Activated CD4-positive, alpha-beta T cell treated with anti-CD3 and anti-CD28 coated beads for 36 hours (primary cell): Measurements from ENCODE around the gene GDPD3. TPM values are rescaled to one million over a fixed set of nuclear protein-coding genes. Genes with fewer than 3 reads are reported as not detected.

ENCODE experiments used
- ATAC-seq: fragments of 200-7000 bp; cut with Tn5 transposase; one replicate; pipeline ENCODE4 v1.10.0; 2021; ENCODE audit warnings: mild to moderate bottlenecking, moderate library complexity
- CTCF ChIA-PET: fragments of 350-600 bp; sonication (Branson Sonifier 250); formaldehyde crosslinking; loops from one replicate; lab custom pipeline; 2021; ENCODE audit warnings: antibody characterized with exemption; lab: Charles Lee
- POLR2A ChIA-PET: fragments of 350-600 bp; sonication (Branson Sonifier 250); formaldehyde crosslinking; loops from one replicate; lab custom pipeline; 2021; ENCODE audit warnings: antibody characterized with exemption, inconsistent platforms; lab: Charles Lee
- DNase-seq: peaks from one replicate; pipeline ENCODE4 v3.0.0-alpha.2; 2020
- H3K27ac Mint-ChIP-seq: one replicate; pipeline ENCODE4 v1.8.0; 2021; ENCODE audit warnings: mixed read lengths
- H3K27me3 Mint-ChIP-seq: one replicate; pipeline ENCODE4 v1.8.0; 2021; ENCODE audit warnings: mixed read lengths
- H3K36me3 Mint-ChIP-seq: one replicate; pipeline ENCODE4 v1.8.0; 2021; ENCODE audit warnings: low read depth, mixed read lengths
- H3K4me1 Mint-ChIP-seq: one replicate; pipeline ENCODE4 v1.8.0; 2021; ENCODE audit warnings: mixed read lengths
- H3K4me3 Mint-ChIP-seq: one replicate; pipeline ENCODE4 v1.8.0; 2021; ENCODE audit warnings: mild to moderate bottlenecking, moderate library complexity, mixed read lengths
- H3K9me3 Mint-ChIP-seq: one replicate; pipeline ENCODE4 v1.8.0; 2021; ENCODE audit warnings: low read depth, mixed read lengths
- intact Hi-C, 2 experiments: fragments of 100-400 bp; cut with DNase I in 1 of 2; cut with micrococcal nuclease in 1 of 2; formaldehyde crosslinking; loops; one replicate each; pipeline versions ENCODE4 v1.14.2 to v1.15.1; 2022 to 2024; cut with DNase I, micrococcal nuclease
- total RNA-seq, 2 experiments: library from RNA; stranded (reverse); gene quantifications; one replicate each; pipeline ENCODE4 v1.2.3, GENCODE V29; 2021

Gene GDPD3
- total RNA-seq, 2 experiments from 2014 or later: 6.1 to 7.0 TPM

- H3K27ac Mint-ChIP-seq: no peak overlapping the region
- peaks cover 18% of the 10 kb centered on the region for H3K4me1 Mint-ChIP-seq
- ChIA-PET CTCF (interaction anchor here (1.4 kb wide), 1 partner anchor 9 kb away, joined by 4 read pairs; no protein-coding TSS in a partner anchor), POLR2A (no interaction called here)
- H3K4me3 Mint-ChIP-seq: no peak overlapping the region
- intact Hi-C loops: no loop called here
- H3K36me3 Mint-ChIP-seq: peaks cover 31% of the 10 kb centered on the region
- DNase-seq: no peak
- H3K9me3 Mint-ChIP-seq: no peaks in the 10 kb centered on the region
- ATAC-seq: no peak
- no peaks in the 10 kb centered on the region for H3K27me3 Mint-ChIP-seq
Measured at GRCh38 chr16:30085820-30086219, 27.5 kb downstream of the GDPD3 start.

GRCh38 chr16:30085247-30085646 lies 28.1 kb downstream of the GDPD3 start:
- Mint-ChIP-seq H3K9me3 (no peaks in the 10 kb centered on the region), H3K36me3 (peaks cover 34% of the 10 kb centered on the region), H3K27ac (no peak overlapping the region), H3K4me3 (no peak overlapping the region), H3K27me3 (no peaks in the 10 kb centered on the region), H3K4me1 (peaks cover 13% of the 10 kb centered on the region)
- ChIA-PET POLR2A (interaction anchor here (0.7 kb wide), 1 partner anchor 435 kb away, joined by 3 read pairs; no protein-coding TSS in a partner anchor), CTCF (interaction anchor here (1.4 kb wide), 1 partner anchor 8 kb away, joined by 4 read pairs; no protein-coding TSS in a partner anchor)
- intact Hi-C loops: no loop called here
- no peak for DNase-seq
- ATAC-seq: no peak

DNA sequence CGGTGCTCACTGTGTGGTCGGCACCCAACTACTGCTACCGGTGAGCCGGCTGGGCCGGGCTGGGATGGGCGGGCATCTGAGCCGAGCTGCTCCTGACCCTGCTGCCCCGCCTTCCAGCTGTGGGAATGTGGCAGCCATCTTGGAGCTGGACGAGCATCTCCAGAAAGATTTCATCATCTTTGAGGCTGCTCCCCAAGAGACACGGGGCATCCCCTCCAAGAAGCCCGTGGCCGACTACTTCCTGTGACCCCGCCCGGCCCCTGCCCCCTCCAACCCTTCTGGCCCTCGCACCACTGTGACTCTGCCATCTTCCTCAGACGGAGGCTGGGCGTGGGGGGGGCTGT lies 28.5 kb downstream of the GDPD3 start:
- Mint-ChIP-seq H3K36me3 (peaks cover 36% of the 10 kb centered on the region), H3K4me3 (no peak overlapping the region), H3K27me3 (no peaks in the 10 kb centered on the region), H3K9me3 (no peaks in the 10 kb centered on the region), H3K27ac (no peak overlapping the region), H3K4me1 (peaks cover 8% of the 10 kb centered on the region)
- DNase-seq (no peak), ATAC-seq (no peak)
- intact Hi-C loops: no loop called here
- ChIA-PET CTCF (interaction anchor here (1.4 kb wide), 1 partner anchor 8 kb away, joined by 4 read pairs; no protein-coding TSS in a partner anchor), POLR2A (interaction anchor here (0.7 kb wide), 1 partner anchor 435 kb away, joined by 3 read pairs; no protein-coding TSS in a partner anchor)

- no peak overlapping the region for H3K27ac Mint-ChIP-seq
- ATAC-seq (no peak), DNase-seq (no peak)
- no peaks in the 10 kb centered on the region for H3K27me3 Mint-ChIP-seq
- ChIA-PET POLR2A (interaction anchor here (0.7 kb wide), 1 partner anchor 436 kb away, joined by 3 read pairs; no protein-coding TSS in a partner anchor), CTCF (interaction anchor here (1.4 kb wide), 1 partner anchor 7 kb away, joined by 4 read pairs; no protein-coding TSS in a partner anchor)
- H3K9me3 Mint-ChIP-seq: no peaks in the 10 kb centered on the region
- H3K36me3 Mint-ChIP-seq: peaks cover 41% of the 10 kb centered on the region
- no peak overlapping the region for H3K4me3 Mint-ChIP-seq
- intact Hi-C loops: no loop called here
- peaks cover 5% of the 10 kb centered on the region for H3K4me1 Mint-ChIP-seq
Measured at GRCh38 chr16:30084096-30084815, 29.1 kb downstream of the GDPD3 start.

DNA sequence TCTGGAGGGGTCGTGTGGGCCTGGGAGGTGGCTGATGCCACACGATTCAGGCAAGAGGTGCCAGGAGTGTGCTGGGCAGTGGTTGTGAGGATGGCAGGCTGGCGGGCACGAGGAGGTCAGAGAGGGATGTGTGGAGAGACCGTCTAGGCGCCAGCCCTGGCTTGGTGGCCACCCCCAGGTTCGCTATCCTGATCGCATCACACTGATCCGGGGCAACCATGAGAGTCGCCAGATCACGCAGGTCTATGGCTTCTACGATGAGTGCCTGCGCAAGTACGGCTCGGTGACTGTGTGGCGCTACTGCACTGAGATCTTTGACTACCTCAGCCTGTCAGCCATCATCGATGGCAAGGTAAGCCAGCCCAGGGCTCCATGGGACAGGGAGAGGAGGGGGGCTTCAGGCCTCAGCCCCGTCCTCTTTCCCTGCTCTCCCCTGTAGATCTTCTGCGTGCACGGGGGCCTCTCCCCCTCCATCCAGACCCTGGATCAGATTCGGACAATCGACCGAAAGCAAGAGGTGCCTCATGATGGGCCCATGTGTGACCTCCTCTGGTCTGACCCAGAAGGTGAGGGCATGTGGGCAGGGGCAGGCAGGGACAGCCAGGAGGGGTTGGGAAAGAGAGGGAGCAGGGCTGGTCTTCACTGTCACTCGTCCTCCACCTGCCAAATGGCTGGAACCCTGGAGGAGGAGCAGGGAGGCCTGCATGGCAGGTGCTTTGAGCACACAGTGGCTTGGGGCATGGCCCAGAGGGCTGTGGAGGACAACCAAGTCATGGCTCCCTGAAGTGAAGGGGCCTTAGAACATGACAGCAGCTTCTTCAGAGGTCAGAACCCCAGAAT lies 29.9 kb downstream of the GDPD3 start:
- Mint-ChIP-seq H3K27ac (no peak overlapping the region), H3K4me1 (peaks cover 2% of the 10 kb centered on the region), H3K36me3 (peaks cover 44% of the 10 kb centered on the region), H3K9me3 (no peaks in the 10 kb centered on the region), H3K27me3 (no peaks in the 10 kb centered on the region), H3K4me3 (no peak overlapping the region)
- ChIA-PET CTCF (interaction anchor here (1.9 kb wide), 1 partner anchor 9 kb away, joined by 9 read pairs; the partner anchor contains the start of gene TBX6), POLR2A (no interaction called here)
- ATAC-seq (no peak), DNase-seq (no peak)
- intact Hi-C loops: no loop called here

DNA sequence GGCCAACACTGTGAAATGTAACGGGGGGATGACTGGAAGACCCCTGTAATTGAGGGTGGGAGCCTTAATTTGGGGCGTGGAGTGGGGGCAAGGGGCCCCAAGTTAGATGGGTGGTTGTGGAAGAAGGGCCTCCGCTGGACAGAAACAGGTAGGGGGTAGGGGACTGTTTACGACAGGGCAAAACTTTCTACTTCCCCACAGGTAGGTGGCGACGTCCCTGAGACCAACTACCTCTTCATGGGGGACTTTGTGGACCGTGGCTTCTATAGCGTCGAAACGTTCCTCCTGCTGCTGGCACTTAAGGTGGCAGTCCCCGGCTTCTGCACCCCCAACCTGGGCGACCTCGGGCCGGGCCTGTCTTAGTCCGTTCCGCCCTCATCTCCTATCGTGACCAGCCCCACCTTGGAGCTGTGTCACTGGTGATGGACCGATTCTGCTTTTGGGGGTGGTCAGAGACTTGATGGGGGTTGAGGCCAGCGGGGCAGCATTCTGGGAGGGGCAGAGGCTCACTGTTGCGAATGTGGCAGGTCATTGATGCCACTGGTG lies 30.7 kb downstream of the GDPD3 start:
- peaks cover 52% of the 10 kb centered on the region for H3K36me3 Mint-ChIP-seq
- no peak for ATAC-seq

GRCh38 chr16:30079480-30079879 lies 33.9 kb downstream of the GDPD3 start:
- Mint-ChIP-seq H3K27ac (peak overlapping the region; percentile 25), H3K4me3 (no peak overlapping the region), H3K9me3 (no peaks in the 10 kb centered on the region), H3K4me1 (peaks cover 26% of the 10 kb centered on the region), H3K36me3 (peaks cover 62% of the 10 kb centered on the region), H3K27me3 (no peaks in the 10 kb centered on the region)
- DNase-seq (no peak), ATAC-seq (no peak)
- intact Hi-C loops: loop anchor here in 1 of 2 experiments (5.0 kb wide), 1 partner anchor 1527 kb away; the partner anchor contains the start of gene SGF29
- ChIA-PET CTCF (interaction anchor here (0.7 to 2.3 kb wide), 4 partner anchors 11 to 100 kb away, joined by 3 to 14 read pairs (median 5); partner anchors contain the start of gene TBX6), POLR2A (no interaction called here)

More for the DNA sequence above, 30.7 kb downstream of the GDPD3 start:
- POLR2A ChIA-PET: no interaction called here
- no peak for DNase-seq
- Mint-ChIP-seq H3K4me3 (no peak overlapping the region), H3K27me3 (no peaks in the 10 kb centered on the region), H3K27ac (no peak overlapping the region), H3K9me3 (no peaks in the 10 kb centered on the region), H3K4me1 (peaks cover 8% of the 10 kb centered on the region)
- CTCF ChIA-PET: interaction anchor here (1.9 kb wide), 1 partner anchor 9 kb away, joined by 9 read pairs; the partner anchor contains the start of gene TBX6
- intact Hi-C loops: no loop called here

- POLR2A ChIA-PET: no interaction called here
- intact Hi-C loops: loop anchor here in 1 of 2 experiments (5.0 kb wide), 1 partner anchor 1526 kb away; the partner anchor contains the start of gene SGF29
- no peak overlapping the region for H3K27ac Mint-ChIP-seq
Measured at GRCh38 chr16:30078744-30079143, 34.6 kb downstream of the GDPD3 start.

GRCh38 chr16:30077656-30078055 lies 35.7 kb downstream of the GDPD3 start:
- no peak for ATAC-seq
- Mint-ChIP-seq H3K27me3 (no peaks in the 10 kb centered on the region), H3K4me3 (peak overlapping the region; percentile 89), H3K27ac (peak overlapping the region; percentile 80), H3K4me1 (peaks cover 26% of the 10 kb centered on the region), H3K36me3 (peaks cover 51% of the 10 kb centered on the region), H3K9me3 (no peaks in the 10 kb centered on the region)
- DNase-seq: no peak
- ChIA-PET CTCF (interaction anchor here (0.6 to 2.1 kb wide), 4 partner anchors 8 to 15 kb away, joined by 3 to 10 read pairs (median 4); partner anchors contain the start of gene TBX6), POLR2A (interaction anchor here (2.3 kb wide), 1 partner anchor 14 kb away, joined by 10 read pairs; the partner anchor contains the start of gene TBX6)
- intact Hi-C loops: loop anchor here in 1 of 2 experiments (5.0 kb wide), 1 partner anchor 1525 kb away; the partner anchor contains the start of gene SGF29

More at GRCh38 chr16:30078744-30079143, 34.6 kb downstream of the GDPD3 start:
- DNase-seq (no peak), ATAC-seq (no peak)
- CTCF ChIA-PET: interaction anchor here (0.8 to 2.3 kb wide), 3 partner anchors 11 to 23 kb away, joined by 5 to 14 read pairs (median 5); partner anchors contain the start of gene TBX6
- peaks cover 26% of the 10 kb centered on the region for H3K4me1 Mint-ChIP-seq
- H3K36me3 Mint-ChIP-seq: peaks cover 57% of the 10 kb centered on the region
- H3K9me3 Mint-ChIP-seq: no peaks in the 10 kb centered on the region
- H3K27me3 Mint-ChIP-seq: no peaks in the 10 kb centered on the region
- no peak overlapping the region for H3K4me3 Mint-ChIP-seq

GRCh38 chr16:30076276-30076791 lies 37.0 kb downstream of the GDPD3 start:
- Mint-ChIP-seq H3K4me3 (peak overlapping the region; percentile 89), H3K36me3 (peaks cover 53% of the 10 kb centered on the region), H3K27me3 (no peaks in the 10 kb centered on the region), H3K27ac (peak overlapping the region; percentile 91), H3K4me1 (peaks cover 26% of the 10 kb centered on the region), H3K9me3 (no peaks in the 10 kb centered on the region)
- POLR2A ChIA-PET: interaction anchor here (0.6 to 2.3 kb wide), 5 partner anchors 11 to 331 kb away, joined by 3 to 10 read pairs (median 6); partner anchors contain the start of genes ALDOA, TBX6 and ZNF771
- ATAC-seq: no peak
- CTCF ChIA-PET: interaction anchor here (0.6 to 2.1 kb wide), 5 partner anchors 9 to 106 kb away, joined by 3 to 10 read pairs (median 4); partner anchors contain the start of gene TBX6
- intact Hi-C loops: loop anchor here in 1 of 2 experiments (1.0 to 5.0 kb wide), 2 partner anchors 20 to 1524 kb away; partner anchors contain the start of genes SGF29 and YPEL3
- no peak for DNase-seq
